HL-60 (cell line): Measurements from ENCODE around the gene RTP5.

Source experiments
- DNase-seq, 2 experiments: peaks; one replicate each; pipeline ENCODE4 v3.0.0-alpha.2; 2010 to 2020; ENCODE audit warnings: low read depth in 1 of 2, low spot score in 1 of 2
- H3K27ac ChIP-seq: fragments of 250-450 bp; sonication (Bioruptor Pico); replicated peaks from 2 replicates; pipeline ENCODE4 v1.5.1; 2020; ENCODE audit warnings: mild to moderate bottlenecking, moderate library complexity
- H3K27me3 ChIP-seq: fragments of 250-450 bp; sonication (Bioruptor Pico); 2 replicates; pipeline ENCODE4 v1.5.1; 2021; ENCODE audit warnings: mild to moderate bottlenecking, moderate library complexity; ENCODE audit not compliant: insufficient read depth, poor library complexity, severe bottlenecking
- H3K4me3 ChIP-seq: replicated peaks from 2 replicates; pipeline ENCODE4 v1.5.1; 2011; ENCODE audit warnings: mild to moderate bottlenecking, control low read depth, low read length; ENCODE audit not compliant: insufficient read depth
- GABPA ChIP-seq: IDR thresholded peaks from 2 replicates; pipeline ENCODE4 v1.6.1; 2012; ENCODE audit warnings: low read depth
- POLR2AphosphoS5 ChIP-seq: IDR thresholded peaks from 2 replicates; pipeline ENCODE4 v1.6.1; 2012; ENCODE audit warnings: low read depth
- SPI1 ChIP-seq: IDR thresholded peaks from 2 replicates; pipeline ENCODE4 v1.6.1; 2012; ENCODE audit warnings: low read depth, mild to moderate bottlenecking, borderline replicate concordance
- TF ChIP-seq, protein P1 (sequence below): IDR thresholded peaks from one replicate; pipeline ENCODE4 v1.5.1; 2011; ENCODE audit warnings: low read length, control low read depth, inconsistent platforms; ENCODE audit not compliant: insufficient read depth
- TF ChIP-seq, protein P2 (sequence below): IDR thresholded peaks from 2 replicates; pipeline ENCODE4 v1.6.1; 2012; ENCODE audit warnings: low read depth; ENCODE audit not compliant: insufficient replicate concordance

RTP5 gene

DNA sequence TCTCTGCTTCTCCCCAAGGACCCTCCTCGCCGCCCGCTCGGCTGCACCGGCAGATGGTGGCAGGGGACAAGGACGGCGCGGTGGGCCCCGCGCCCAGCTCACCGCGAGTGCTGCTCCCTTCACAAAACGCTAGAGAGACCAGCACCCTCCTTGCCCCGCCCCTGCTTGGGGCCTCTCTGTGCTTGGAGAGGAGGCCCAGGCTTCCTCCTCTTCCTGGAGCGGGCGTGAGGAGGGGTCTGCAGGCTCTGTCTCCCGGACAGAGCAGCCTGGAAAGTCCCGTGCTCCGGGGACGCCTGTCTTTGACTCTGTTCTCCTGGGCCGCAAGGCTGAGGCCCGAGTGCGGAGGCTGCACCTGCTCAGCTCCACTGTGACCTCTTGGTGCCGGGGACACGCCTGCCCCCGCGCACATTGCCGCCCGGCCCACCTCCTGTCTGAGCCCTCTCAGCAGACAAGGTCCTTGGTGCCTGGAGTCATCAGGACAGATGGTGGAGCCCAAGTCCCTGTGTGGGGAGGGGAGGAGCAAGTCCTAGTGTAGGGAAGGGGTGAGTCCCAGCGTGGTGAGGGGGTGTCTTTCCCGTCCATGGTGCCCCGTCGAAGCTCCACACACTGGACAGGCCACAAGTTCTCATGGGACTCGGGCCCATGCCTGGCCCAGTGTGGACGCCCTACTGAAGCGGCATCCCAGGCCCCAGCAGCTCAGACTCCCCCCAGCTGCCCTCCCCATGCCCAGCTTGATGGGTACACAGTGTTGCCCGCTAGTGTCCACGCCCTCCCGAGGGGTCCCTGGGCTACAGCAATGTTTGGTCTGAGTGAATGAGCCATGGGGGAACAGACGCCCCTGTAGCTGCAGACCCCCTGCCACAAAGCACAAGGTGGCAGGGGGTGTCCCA is 33.8 kb downstream of the RTP5 start:
- H3K27ac ChIP-seq: no peak overlapping the region
- no peaks in the 10 kb centered on the region for H3K27me3 ChIP-seq
- H3K4me3 ChIP-seq: no peak overlapping the region
- no peak for DNase-seq
- no peak for TF ChIP-seq GABPA
- TF ChIP-seq, protein P1, sequence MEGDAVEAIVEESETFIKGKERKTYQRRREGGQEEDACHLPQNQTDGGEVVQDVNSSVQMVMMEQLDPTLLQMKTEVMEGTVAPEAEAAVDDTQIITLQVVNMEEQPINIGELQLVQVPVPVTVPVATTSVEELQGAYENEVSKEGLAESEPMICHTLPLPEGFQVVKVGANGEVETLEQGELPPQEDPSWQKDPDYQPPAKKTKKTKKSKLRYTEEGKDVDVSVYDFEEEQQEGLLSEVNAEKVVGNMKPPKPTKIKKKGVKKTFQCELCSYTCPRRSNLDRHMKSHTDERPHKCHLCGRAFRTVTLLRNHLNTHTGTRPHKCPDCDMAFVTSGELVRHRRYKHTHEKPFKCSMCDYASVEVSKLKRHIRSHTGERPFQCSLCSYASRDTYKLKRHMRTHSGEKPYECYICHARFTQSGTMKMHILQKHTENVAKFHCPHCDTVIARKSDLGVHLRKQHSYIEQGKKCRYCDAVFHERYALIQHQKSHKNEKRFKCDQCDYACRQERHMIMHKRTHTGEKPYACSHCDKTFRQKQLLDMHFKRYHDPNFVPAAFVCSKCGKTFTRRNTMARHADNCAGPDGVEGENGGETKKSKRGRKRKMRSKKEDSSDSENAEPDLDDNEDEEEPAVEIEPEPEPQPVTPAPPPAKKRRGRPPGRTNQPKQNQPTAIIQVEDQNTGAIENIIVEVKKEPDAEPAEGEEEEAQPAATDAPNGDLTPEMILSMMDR: no peak

DNA sequence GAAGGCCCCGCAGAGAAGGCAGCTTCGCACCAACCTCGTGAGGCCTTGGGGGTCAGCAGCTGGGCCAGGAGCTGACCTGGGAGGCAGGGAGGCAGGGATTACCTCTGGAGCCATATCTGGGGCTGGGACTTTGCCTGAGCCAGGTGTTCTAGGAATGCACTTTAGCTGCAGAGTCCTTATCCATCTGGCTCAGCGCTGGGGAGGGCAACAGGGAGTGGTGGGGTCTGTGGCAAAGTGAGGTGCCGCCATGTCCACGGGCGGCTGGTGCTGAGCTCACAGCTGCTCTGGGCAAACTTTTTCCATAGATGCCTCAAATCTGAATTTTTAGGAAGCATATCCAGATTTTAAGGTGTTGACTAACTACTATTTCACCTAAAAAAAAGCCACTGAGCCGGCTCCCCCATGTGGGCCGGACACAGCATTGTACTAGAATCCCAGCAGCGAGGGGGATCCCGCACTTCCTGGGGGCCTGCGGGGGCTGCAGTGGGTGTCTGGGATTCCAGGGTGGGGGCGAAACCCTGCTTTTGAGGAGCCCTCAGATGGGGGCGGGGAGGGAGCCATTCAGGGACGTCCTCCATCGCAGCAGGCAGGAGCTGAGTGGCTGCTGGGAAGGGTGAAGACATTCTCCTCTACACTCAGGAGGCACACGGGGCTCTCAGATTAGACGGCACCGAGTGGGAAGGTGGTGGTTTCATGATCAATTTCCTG is 34.6 kb downstream of the RTP5 start:
- DNase-seq: no peak
- no peak for TF ChIP-seq POLR2AphosphoS5
- TF ChIP-seq, protein P1: no peak
- no peak for TF ChIP-seq SPI1
- TF ChIP-seq GABPA: no peak
- TF ChIP-seq, protein P2, sequence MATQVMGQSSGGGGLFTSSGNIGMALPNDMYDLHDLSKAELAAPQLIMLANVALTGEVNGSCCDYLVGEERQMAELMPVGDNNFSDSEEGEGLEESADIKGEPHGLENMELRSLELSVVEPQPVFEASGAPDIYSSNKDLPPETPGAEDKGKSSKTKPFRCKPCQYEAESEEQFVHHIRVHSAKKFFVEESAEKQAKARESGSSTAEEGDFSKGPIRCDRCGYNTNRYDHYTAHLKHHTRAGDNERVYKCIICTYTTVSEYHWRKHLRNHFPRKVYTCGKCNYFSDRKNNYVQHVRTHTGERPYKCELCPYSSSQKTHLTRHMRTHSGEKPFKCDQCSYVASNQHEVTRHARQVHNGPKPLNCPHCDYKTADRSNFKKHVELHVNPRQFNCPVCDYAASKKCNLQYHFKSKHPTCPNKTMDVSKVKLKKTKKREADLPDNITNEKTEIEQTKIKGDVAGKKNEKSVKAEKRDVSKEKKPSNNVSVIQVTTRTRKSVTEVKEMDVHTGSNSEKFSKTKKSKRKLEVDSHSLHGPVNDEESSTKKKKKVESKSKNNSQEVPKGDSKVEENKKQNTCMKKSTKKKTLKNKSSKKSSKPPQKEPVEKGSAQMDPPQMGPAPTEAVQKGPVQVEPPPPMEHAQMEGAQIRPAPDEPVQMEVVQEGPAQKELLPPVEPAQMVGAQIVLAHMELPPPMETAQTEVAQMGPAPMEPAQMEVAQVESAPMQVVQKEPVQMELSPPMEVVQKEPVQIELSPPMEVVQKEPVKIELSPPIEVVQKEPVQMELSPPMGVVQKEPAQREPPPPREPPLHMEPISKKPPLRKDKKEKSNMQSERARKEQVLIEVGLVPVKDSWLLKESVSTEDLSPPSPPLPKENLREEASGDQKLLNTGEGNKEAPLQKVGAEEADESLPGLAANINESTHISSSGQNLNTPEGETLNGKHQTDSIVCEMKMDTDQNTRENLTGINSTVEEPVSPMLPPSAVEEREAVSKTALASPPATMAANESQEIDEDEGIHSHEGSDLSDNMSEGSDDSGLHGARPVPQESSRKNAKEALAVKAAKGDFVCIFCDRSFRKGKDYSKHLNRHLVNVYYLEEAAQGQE: no peak
- Histone ChIP-seq H3K27ac (no peak overlapping the region), H3K4me3 (no peak overlapping the region), H3K27me3 (no peaks in the 10 kb centered on the region)

DNA sequence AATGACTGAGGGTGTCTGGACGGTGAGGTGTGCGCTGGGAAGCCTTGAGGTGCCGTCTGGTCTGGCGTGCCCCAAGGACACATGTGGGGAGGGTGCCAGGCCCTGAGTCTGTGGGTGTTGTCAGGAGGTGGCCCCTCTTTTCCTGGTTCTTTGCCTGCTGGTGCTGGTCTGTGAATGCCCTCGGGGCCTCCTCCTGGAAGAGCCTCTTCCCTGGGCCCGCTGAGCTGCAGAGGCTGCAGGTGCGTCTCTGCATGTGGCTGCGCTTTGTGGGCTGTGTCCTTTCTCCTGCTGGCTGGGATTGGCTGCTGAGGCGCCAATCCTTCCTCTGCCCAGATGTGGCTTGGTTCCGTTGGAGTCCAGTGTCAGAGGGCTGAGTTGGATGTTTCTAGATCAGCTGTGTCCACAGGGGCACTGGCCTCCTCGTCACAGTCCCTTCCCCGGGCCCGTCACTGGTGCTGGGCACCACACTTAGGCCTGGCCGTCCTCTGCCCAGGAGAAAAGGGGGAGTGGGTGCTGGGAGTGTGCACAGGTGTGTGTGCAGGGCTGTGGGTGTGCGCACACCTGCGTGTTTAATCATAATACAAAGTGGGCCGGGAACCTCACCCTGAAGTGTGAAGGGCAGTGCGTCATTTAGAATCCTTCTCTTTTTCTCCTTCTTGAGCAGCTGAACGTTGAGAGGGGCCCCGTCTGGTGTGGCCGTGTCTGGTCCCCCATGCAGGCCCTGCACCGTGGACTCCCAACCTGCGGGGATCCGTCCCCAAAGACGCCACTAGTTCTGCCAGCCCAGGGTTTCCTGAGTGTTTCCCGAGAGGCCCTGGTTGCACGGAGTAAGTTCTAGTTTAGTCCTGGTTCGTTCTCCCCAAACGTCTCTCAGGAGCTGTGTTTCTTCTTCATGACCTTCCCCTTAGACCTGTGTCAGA is 35.5 kb downstream of the RTP5 start:
- H3K27me3 ChIP-seq: no peaks in the 10 kb centered on the region
- no peak overlapping the region for H3K4me3 ChIP-seq
- no peak for TF ChIP-seq POLR2AphosphoS5
- TF ChIP-seq, protein P1: no peak
- TF ChIP-seq SPI1: no peak
- TF ChIP-seq GABPA: no peak
- TF ChIP-seq, protein P2: no peak
- no peak for DNase-seq
- H3K27ac ChIP-seq: no peak overlapping the region
